IPS-15b (cell line): ENCODE data around the gene AP3D1.
A peak's percentile ranks its signal among the peaks of the same experiment; 100 is the strongest.

Experiments used
- H3K27me3 ChIP-seq: one replicate; pipeline ENCODE4 v1.6.1; 2013; ENCODE audit warnings: low read length; ENCODE audit not compliant: control insufficient read depth, insufficient read depth
- H3K36me3 ChIP-seq: one replicate; pipeline ENCODE4 v1.6.1; 2013; ENCODE audit warnings: low read length; ENCODE audit not compliant: control insufficient read depth, insufficient read depth
- H3K4me1 ChIP-seq: one replicate; pipeline ENCODE4 v1.6.1; 2013; ENCODE audit warnings: mild to moderate bottlenecking, low read length; ENCODE audit not compliant: control insufficient read depth, insufficient read depth
- H3K4me3 ChIP-seq: one replicate; pipeline ENCODE4 v1.5.1; 2013; ENCODE audit warnings: low read depth, low read length
- H3K9ac ChIP-seq: one replicate; pipeline ENCODE4 v1.6.1; 2013; ENCODE audit warnings: low read depth, mild to moderate bottlenecking, low read length
- H3K9me3 ChIP-seq: one replicate; pipeline ENCODE4 v1.6.1; 2013; ENCODE audit warnings: mild to moderate bottlenecking, low read length; ENCODE audit not compliant: control insufficient read depth, insufficient read depth

Gene AP3D1

DNA sequence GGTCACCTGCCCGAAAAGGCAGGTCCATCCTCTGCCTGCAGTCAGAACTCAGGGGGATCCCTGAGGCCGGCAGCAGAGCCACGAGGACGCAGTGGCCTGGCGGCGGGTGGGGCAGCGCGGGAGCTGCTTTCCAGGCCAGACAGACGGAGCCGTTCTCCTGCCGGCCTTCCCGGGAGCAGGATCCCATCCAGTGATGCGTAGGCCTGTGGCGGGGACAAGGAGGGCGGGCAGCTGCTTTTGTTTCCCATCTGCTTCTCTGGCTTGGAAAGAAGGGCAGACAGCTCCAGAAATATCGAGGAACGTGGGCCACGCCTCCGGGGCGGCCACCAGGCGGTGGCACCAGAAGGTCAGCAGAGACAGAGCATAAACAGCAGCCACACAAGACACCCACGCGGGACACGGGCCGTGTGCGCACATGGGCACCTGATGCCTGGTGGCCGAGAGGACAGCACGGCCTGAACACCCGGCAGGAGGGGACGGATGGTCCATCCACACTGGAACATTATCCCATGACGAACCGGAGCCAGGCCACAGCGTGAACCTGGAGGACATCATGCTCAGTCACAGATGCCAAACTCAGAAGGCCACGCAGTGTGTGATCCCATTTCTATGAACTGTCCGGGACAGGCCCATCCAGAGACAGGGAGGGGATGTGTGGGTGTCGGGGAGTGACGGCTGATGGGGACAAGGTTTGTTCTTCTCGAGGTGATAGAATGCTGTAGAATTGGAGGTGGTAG lies 86.4 kb downstream of the AP3D1 start:
- Histone ChIP-seq H3K36me3 (no peaks in the 10 kb centered on the region), H3K9ac (no peak overlapping the region), H3K9me3 (no peaks in the 10 kb centered on the region), H3K27me3 (no peaks in the 10 kb centered on the region), H3K4me3 (no peak overlapping the region), H3K4me1 (peaks cover 4% of the 10 kb centered on the region)

DNA sequence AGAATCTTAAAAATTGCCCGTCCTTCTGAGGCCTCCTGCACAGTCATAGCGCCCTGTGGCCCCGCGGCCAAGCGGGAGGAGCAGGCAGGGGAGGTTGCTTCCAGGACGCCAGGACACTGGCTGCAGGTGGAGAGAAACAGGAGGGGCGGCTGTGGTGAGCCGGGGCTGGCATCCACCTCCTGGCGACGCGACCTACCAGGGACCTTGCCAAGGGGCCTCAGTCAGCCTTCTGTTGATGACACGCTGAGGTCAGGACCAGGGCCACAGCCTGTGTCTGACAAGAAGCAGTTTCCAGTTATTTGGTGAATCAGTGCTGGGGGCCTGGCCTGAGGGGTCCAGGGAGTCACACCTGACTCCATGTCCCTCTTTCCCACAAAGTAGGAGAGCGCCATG lies 87.0 kb downstream of the AP3D1 start:
- Histone ChIP-seq H3K27me3 (no peaks in the 10 kb centered on the region), H3K9me3 (no peaks in the 10 kb centered on the region), H3K4me1 (peaks cover 4% of the 10 kb centered on the region), H3K4me3 (no peak overlapping the region), H3K36me3 (no peaks in the 10 kb centered on the region), H3K9ac (no peak overlapping the region)

- Histone ChIP-seq H3K9ac (no peak overlapping the region), H3K27me3 (no peaks in the 10 kb centered on the region), H3K4me3 (no peak overlapping the region), H3K9me3 (no peaks in the 10 kb centered on the region), H3K36me3 (no peaks in the 10 kb centered on the region), H3K4me1 (peaks cover 4% of the 10 kb centered on the region)
These were observed 87.5 kb downstream of the AP3D1 start for GRCh38 chr19:2063824-2064223.

- Histone ChIP-seq H3K36me3 (no peaks in the 10 kb centered on the region), H3K4me3 (no peak overlapping the region), H3K9ac (no peak overlapping the region), H3K9me3 (no peaks in the 10 kb centered on the region), H3K4me1 (peaks cover 4% of the 10 kb centered on the region), H3K27me3 (no peaks in the 10 kb centered on the region)
These were observed 88.6 kb downstream of the AP3D1 start for GRCh38 chr19:2062770-2063169.

- Histone ChIP-seq H3K27me3 (no peaks in the 10 kb centered on the region), H3K4me1 (peaks cover 4% of the 10 kb centered on the region), H3K9me3 (no peaks in the 10 kb centered on the region), H3K9ac (peak overlapping the region; percentile 77), H3K4me3 (peak overlapping the region; percentile 79), H3K36me3 (no peaks in the 10 kb centered on the region)
These were observed 89.0 kb downstream of the AP3D1 start for GRCh38 chr19:2062389-2062729.

DNA sequence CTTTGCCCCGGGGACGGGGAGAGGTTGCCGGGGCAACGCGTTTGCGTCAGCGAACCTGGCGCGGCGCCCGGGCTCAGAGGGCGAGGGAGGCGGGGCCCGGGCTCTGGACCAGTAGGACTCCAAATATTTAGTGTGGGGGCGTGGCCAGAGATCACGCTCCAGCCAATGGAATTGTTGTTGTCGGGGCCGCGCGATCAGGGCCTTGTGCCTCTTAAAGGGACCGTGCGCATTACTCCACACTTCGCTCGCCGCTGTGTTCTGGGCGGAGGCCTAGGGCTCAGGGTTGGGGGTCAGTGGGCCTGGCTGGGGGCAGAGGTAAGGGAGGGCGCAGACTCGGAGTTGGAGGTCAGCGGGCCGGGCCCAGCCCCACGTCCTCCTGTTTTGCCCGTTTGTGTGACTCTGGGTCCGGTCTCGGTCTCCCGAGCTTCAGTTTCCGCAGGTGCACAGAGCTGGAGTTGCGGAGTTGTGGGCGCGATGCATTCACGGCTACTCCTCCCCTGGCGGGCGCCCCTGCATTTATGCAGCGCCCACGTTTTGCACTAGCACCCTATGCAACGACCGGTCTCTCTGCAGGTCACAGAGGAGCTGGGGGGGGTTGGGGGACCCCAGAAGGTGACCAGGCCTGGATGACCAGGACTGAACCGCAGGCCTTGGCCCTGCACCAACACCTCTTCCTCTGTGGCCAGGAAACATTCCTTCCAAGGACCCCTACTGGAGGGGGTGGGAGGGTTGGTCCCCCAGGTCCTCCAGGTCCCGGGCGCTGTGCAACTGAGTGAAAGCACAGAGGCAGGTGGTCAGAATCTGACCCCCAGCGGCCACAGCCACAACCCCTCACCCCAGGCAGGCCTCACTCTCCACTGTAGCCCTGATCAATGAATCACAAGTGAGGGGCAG lies 89.6 kb downstream of the AP3D1 start:
- Histone ChIP-seq H3K36me3 (no peaks in the 10 kb centered on the region), H3K4me3 (peak overlapping the region; percentile 79), H3K4me1 (peaks cover 4% of the 10 kb centered on the region), H3K27me3 (no peaks in the 10 kb centered on the region), H3K9me3 (no peaks in the 10 kb centered on the region), H3K9ac (peak overlapping the region; percentile 77)

- Histone ChIP-seq H3K9me3 (no peaks in the 10 kb centered on the region), H3K4me1 (peaks cover 6% of the 10 kb centered on the region), H3K36me3 (no peaks in the 10 kb centered on the region), H3K9ac (peak overlapping the region; percentile 70), H3K27me3 (no peaks in the 10 kb centered on the region), H3K4me3 (peak overlapping the region; percentile 70)
These were observed 90.4 kb downstream of the AP3D1 start for GRCh38 chr19:2060884-2061494.

DNA sequence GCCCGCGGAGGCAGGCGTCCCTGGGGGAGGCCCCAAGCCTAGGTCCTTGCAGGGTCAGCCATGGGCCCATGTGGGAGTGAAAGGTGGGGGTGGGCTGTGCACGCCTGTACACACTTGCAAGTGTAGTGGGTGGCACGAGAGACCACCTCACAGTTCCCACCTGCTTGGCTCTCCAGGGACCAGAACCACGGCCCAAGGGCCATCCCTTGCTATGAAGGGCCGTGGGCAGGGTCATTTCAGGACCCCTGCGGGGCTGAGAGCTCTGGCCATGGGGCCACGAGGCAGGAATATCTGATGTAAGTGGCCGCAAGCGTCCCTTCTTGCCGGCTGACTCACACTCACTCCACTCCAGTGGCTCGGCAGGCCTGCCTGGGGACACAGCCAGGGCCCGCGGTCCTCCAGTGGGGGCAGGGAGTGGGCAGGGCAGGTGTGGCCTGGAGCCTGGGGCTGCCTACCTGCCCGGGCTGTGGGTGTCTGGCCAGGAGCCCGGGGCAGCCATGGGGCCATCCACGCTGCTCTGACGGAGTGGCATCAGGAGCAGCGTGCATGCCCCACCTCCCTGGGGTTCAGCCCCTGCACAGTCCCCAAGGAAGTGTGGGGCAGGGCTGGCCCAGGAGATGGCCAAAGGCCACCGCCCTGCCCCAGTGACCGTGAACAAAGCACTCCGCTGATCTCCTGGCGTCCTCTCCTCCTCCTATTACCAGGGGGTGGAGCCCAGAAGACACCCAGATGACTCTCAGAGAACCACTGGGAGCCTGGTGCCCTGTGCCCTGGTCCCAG lies 91.8 kb downstream of the AP3D1 start:
- Histone ChIP-seq H3K4me3 (no peak overlapping the region), H3K9me3 (no peaks in the 10 kb centered on the region), H3K4me1 (peaks cover 6% of the 10 kb centered on the region), H3K9ac (no peak overlapping the region), H3K27me3 (no peaks in the 10 kb centered on the region), H3K36me3 (no peaks in the 10 kb centered on the region)

GRCh38 chr19:2058570-2059421 lies 92.6 kb downstream of the AP3D1 start:
- Histone ChIP-seq H3K9ac (no peak overlapping the region), H3K4me1 (peaks cover 6% of the 10 kb centered on the region), H3K4me3 (no peak overlapping the region)

GRCh38 chr19:2057484-2058469 lies 93.6 kb downstream of the AP3D1 start:
- Histone ChIP-seq H3K27me3 (no peaks in the 10 kb centered on the region), H3K9ac (no peak overlapping the region), H3K9me3 (no peaks in the 10 kb centered on the region), H3K36me3 (no peaks in the 10 kb centered on the region), H3K4me1 (peaks cover 6% of the 10 kb centered on the region), H3K4me3 (no peak overlapping the region)

More at GRCh38 chr19:2058570-2059421, 92.6 kb downstream of the AP3D1 start:
- no peaks in the 10 kb centered on the region for H3K9me3 ChIP-seq
- no peaks in the 10 kb centered on the region for H3K27me3 ChIP-seq
- H3K36me3 ChIP-seq: no peaks in the 10 kb centered on the region
